Caco-2 (cell line): ENCODE results near the gene LHFPL3. TPM values are rescaled to one million over a fixed set of nuclear protein-coding genes. Genes with fewer than 3 reads are reported as not detected.

Experiments
- BruUV-seq: library from RNA; stranded (reverse); fragments of 400-500 nt; replicated peaks from 2 replicates; lab custom pipeline; 2021; lab: Mats Ljungman, UMichigan
- CTCF ChIA-PET: fragments of 300-600 bp; sonication (Branson Sonifier 250); formaldehyde crosslinking; loops from one replicate; lab custom pipeline; 2022; ENCODE audit warnings: antibody characterized with exemption; lab: Charles Lee
- POLR2A ChIA-PET: fragments of 300-600 bp; sonication (Branson Sonifier 250); formaldehyde crosslinking; loops from one replicate; lab custom pipeline; 2022; ENCODE audit warnings: antibody characterized with exemption; lab: Charles Lee
- DNase-seq, 2 experiments: peaks; one replicate each; pipeline versions ENCODE4 v3.0.0 to v3.0.0-alpha.2; 2020 to 2022
- H3K27me3 ChIP-seq: replicated peaks from 2 replicates; pipeline ENCODE4 v1.6.0; 2011; ENCODE audit warnings: low read length; ENCODE audit not compliant: control insufficient read depth, insufficient read depth
- H3K36me3 ChIP-seq: 2 replicates; pipeline ENCODE4 v1.5.1; 2011; ENCODE audit warnings: low read length; ENCODE audit not compliant: control insufficient read depth, insufficient read depth
- H3K4me1 ChIP-seq: fragments of 250-450 bp; sonication (Bioruptor Pico); 2 replicates; pipeline ENCODE4 v1.5.1; 2020; ENCODE audit warnings: mild to moderate bottlenecking
- H3K4me3 ChIP-seq: 2 replicates; pipeline ENCODE4 v1.5.1; 2011; ENCODE audit warnings: low read depth, mild to moderate bottlenecking, control low read depth, low read length
- H3K9me3 ChIP-seq: fragments of 250-450 bp; sonication (Bioruptor Pico); 2 replicates; pipeline ENCODE4 v1.5.1; 2020; ENCODE audit warnings: mild to moderate bottlenecking, moderate library complexity
- H3K27ac Mint-ChIP-seq: one replicate; pipeline ENCODE4 v1.8.0; 2022; ENCODE audit warnings: mixed read lengths; ENCODE audit not compliant: unreplicated experiment
- H3K27me3 Mint-ChIP-seq: one replicate; pipeline ENCODE4 v1.8.0; 2022; ENCODE audit warnings: mixed read lengths; ENCODE audit not compliant: insufficient read depth, unreplicated experiment
- H3K36me3 Mint-ChIP-seq: one replicate; pipeline ENCODE4 v1.8.0; 2022; ENCODE audit warnings: mild to moderate bottlenecking, mixed read lengths; ENCODE audit not compliant: insufficient read depth, unreplicated experiment
- H3K4me1 Mint-ChIP-seq: one replicate; pipeline ENCODE4 v1.8.0; 2022; ENCODE audit warnings: low read depth, mixed read lengths; ENCODE audit not compliant: unreplicated experiment
- H3K4me3 Mint-ChIP-seq: one replicate; pipeline ENCODE4 v1.8.0; 2022; ENCODE audit warnings: mild to moderate bottlenecking, moderate library complexity, mixed read lengths; ENCODE audit not compliant: unreplicated experiment
- H3K9me3 Mint-ChIP-seq: one replicate; pipeline ENCODE4 v1.8.0; 2022; ENCODE audit warnings: mixed read lengths; ENCODE audit not compliant: unreplicated experiment
- intact Hi-C: fragments of 100-400 bp; cut with micrococcal nuclease; formaldehyde crosslinking; loops from one replicate; pipeline ENCODE4 v1.10.0; 2022; ENCODE audit not compliant: unreplicated experiment
- total RNA-seq: library from RNA; stranded (reverse); gene quantifications from 2 replicates; pipeline ENCODE4 v1.2.3, GENCODE V29; 2022
- TF ChIP-seq, protein P1 (sequence below), 2 experiments: fragments of 200-600 bp in 1 of 2; IDR thresholded peaks; 1 replicate in 1 of 2; 2 replicates in 1 of 2; pipeline versions ENCODE4 v1.5.1 to v1.8.0; 2011 to 2022; ENCODE audit warnings: antibody characterized with exemption in 1 of 2, control low read depth in 1 of 2, inconsistent platforms in 1 of 2, low read depth in 1 of 2, low read length in 1 of 2, mild to moderate bottlenecking in 1 of 2, moderate library complexity in 1 of 2; ENCODE audit not compliant: insufficient read depth in 1 of 2, severe bottlenecking in 1 of 2, unreplicated experiment in 1 of 2

Gene LHFPL3
- total RNA-seq, 1 experiment from 2014 or later: not detected

DNA sequence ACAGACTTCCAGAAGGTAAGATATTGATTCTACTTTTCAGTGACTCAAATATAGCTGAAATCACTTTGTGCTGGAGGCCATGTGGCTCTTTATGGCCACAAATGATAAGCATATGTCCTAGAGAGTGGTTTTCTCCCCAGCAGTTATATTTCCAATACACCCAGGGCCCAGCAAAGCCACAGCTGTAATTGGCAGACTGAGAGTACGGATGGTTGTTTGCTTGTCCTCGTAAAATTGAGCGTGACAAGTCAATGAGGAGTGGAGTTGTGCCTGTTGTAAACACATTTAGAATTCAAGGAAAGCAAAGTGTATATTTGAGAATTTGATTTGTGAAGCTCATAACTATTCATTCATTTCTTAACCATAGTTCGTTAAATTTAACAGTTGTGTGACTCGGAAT is 201.8 kb downstream of the LHFPL3 start:
- no TSS peak for BruUV-seq
- H3K27me3 ChIP-seq: no peaks in the 10 kb centered on the region
- intact Hi-C loops: no loop called here
- Mint-ChIP-seq H3K9me3 (no peaks in the 10 kb centered on the region), H3K4me3 (no peak overlapping the region), H3K4me1 (no peaks in the 10 kb centered on the region), H3K27ac (no peak overlapping the region), H3K36me3 (no peaks in the 10 kb centered on the region), H3K27me3 (peaks cover 15% of the 10 kb centered on the region)
- no peak for DNase-seq
- H3K4me3 ChIP-seq: no peak overlapping the region
- H3K4me1 ChIP-seq: no peaks in the 10 kb centered on the region
- no peaks in the 10 kb centered on the region for H3K36me3 ChIP-seq
- TF ChIP-seq, protein P1, sequence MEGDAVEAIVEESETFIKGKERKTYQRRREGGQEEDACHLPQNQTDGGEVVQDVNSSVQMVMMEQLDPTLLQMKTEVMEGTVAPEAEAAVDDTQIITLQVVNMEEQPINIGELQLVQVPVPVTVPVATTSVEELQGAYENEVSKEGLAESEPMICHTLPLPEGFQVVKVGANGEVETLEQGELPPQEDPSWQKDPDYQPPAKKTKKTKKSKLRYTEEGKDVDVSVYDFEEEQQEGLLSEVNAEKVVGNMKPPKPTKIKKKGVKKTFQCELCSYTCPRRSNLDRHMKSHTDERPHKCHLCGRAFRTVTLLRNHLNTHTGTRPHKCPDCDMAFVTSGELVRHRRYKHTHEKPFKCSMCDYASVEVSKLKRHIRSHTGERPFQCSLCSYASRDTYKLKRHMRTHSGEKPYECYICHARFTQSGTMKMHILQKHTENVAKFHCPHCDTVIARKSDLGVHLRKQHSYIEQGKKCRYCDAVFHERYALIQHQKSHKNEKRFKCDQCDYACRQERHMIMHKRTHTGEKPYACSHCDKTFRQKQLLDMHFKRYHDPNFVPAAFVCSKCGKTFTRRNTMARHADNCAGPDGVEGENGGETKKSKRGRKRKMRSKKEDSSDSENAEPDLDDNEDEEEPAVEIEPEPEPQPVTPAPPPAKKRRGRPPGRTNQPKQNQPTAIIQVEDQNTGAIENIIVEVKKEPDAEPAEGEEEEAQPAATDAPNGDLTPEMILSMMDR (IDR thresholded peaks at IDR 0.05; ENCODE audit: insufficient read depth in 1 of 2, low read depth in 1 of 2, low read length in 1 of 2, severe bottlenecking in 1 of 2, unreplicated experiment in 1 of 2): no peak
- POLR2A ChIA-PET: no interaction called here
- no peaks in the 10 kb centered on the region for H3K9me3 ChIP-seq
- CTCF ChIA-PET: no interaction called here

- Mint-ChIP-seq H3K9me3 (no peaks in the 10 kb centered on the region), H3K4me3 (no peak overlapping the region), H3K27ac (no peak overlapping the region), H3K27me3 (peaks cover 22% of the 10 kb centered on the region), H3K4me1 (no peaks in the 10 kb centered on the region), H3K36me3 (no peaks in the 10 kb centered on the region)
- no TSS peak for BruUV-seq
- H3K9me3 ChIP-seq: no peaks in the 10 kb centered on the region
- TF ChIP-seq, protein P1 (IDR thresholded peaks at IDR 0.05; ENCODE audit: insufficient read depth in 1 of 2, low read depth in 1 of 2, low read length in 1 of 2, severe bottlenecking in 1 of 2, unreplicated experiment in 1 of 2): no peak
- no peak overlapping the region for H3K4me3 ChIP-seq
- ChIA-PET CTCF (no interaction called here), POLR2A (no interaction called here)
- intact Hi-C loops: no loop called here
- H3K27me3 ChIP-seq: no peaks in the 10 kb centered on the region
- no peak for DNase-seq
- no peaks in the 10 kb centered on the region for H3K4me1 ChIP-seq
- no peaks in the 10 kb centered on the region for H3K36me3 ChIP-seq
Measured at GRCh38 chr7:104534149-104534548, 205.7 kb downstream of the LHFPL3 start.

GRCh38 chr7:104535841-104536240 is 207.4 kb downstream of the LHFPL3 start:
- Mint-ChIP-seq H3K9me3 (no peaks in the 10 kb centered on the region), H3K4me1 (no peaks in the 10 kb centered on the region), H3K27me3 (peaks cover 19% of the 10 kb centered on the region), H3K27ac (no peak overlapping the region), H3K36me3 (no peaks in the 10 kb centered on the region), H3K4me3 (no peak overlapping the region)
- no peak overlapping the region for H3K4me3 ChIP-seq
- no peaks in the 10 kb centered on the region for H3K4me1 ChIP-seq
- H3K36me3 ChIP-seq: no peaks in the 10 kb centered on the region
- ChIA-PET POLR2A (no interaction called here), CTCF (no interaction called here)
- no peaks in the 10 kb centered on the region for H3K9me3 ChIP-seq
- H3K27me3 ChIP-seq: no peaks in the 10 kb centered on the region
- intact Hi-C loops: no loop called here
- DNase-seq: no peak
- BruUV-seq: no TSS peak
- TF ChIP-seq, protein P1 (IDR thresholded peaks at IDR 0.05; ENCODE audit: insufficient read depth in 1 of 2, low read depth in 1 of 2, low read length in 1 of 2, severe bottlenecking in 1 of 2, unreplicated experiment in 1 of 2): no peak
